Measurements from ENCODE around the gene SPHK2. TPM values are rescaled to one million over a fixed set of nuclear protein-coding genes. Genes with fewer than 3 reads are reported as not detected.
A peak's percentile ranks its signal among the peaks of the same experiment; 100 is the strongest.
"Not testable (repeated sequence)": the region's sequence is repeated elsewhere in the genome, so short reads cannot be mapped to it uniquely, and the experiment has no call there.

SPHK2 gene
- total RNA-seq, 4 donors from 2014 or later, result 17.1 to 45.4 (median 31.4) TPM

DNA sequence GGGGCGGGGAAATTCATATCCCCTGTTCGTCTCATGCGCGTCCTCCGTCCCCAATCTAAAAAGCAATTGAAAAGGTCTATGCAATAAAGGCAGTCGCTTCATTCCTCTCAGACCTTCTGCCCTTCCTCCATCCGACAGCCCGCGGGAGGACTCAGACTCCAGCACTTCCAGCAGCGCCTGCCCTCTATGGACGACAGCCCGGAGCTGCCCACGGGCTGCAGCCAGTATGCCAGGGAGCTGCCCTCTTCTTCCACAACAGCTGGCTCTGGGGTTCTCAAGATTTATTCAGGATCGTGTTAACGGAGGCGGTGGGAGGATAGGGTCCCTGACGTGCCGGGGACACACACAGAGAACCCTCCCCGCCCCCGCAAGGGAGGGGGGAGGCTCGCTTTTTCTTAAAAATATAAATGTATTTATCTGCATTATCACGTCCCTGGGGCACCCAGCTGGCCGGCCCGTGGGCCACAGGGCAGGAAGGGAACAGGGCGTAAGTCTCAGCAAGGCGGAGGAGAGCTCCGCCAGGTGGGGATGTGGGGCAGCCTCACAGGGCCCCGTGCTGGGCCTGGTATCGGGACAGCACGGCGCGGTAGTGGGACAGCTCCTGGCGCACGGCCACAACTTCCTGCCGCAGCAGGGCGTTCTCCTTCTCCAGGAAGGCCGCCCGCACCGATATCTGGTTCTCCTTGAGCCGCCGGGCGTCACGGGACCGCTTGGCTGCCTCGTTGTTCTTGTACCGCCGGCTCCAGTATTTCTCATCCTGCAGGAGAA, 11.2 kb downstream of the SPHK2 start:
- Histone ChIP-seq H3K4me1 (peaks cover 23 to 39% of the 10 kb centered on the region in 2 donors), H3K27me3 (no peaks in the 10 kb centered on the region)
- 61 to 66% methylated on average over 25 to 41 of the region's 47 CpGs for WGBS, 2 donors

DNA sequence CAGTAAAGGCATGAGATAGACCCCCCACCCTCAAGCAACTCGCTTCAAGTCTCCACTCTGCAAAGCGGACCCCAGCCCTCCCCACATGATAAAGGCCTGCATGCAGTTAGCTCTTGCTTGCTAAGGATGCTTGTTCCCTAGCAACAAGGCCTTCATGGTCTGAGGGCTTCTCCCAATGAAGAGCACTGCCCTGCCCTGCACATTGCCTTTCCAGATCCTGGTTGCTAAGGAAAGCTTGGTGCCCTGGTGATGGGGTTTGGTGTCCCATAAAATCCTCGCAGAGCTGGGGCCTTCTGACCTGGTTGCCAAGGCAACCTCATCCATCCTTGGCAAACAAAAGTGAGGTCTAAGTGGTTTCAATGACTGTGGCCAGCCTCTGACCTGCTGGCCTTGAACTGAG, 11.9 kb downstream of the SPHK2 start:
- Histone ChIP-seq H3K4me1 (peaks cover 23 to 41% of the 10 kb centered on the region in 2 donors), H3K27me3 (no peaks in the 10 kb centered on the region), H3K36me3 (peaks cover under 1% of the 10 kb centered on the region in 2 donors), H3K27ac (peak overlapping the region; percentile 33 to 73 (median 56)), H3K9me3 (no peaks in the 10 kb centered on the region), H3K4me3 (replicated peaks in 1 of 3) (no peak overlapping the region)
- WGBS, 2 donors, result 67 to 70% methylated on average over 2 to 3 of the region's 3 CpGs
- TF ChIP-seq, protein P1, sequence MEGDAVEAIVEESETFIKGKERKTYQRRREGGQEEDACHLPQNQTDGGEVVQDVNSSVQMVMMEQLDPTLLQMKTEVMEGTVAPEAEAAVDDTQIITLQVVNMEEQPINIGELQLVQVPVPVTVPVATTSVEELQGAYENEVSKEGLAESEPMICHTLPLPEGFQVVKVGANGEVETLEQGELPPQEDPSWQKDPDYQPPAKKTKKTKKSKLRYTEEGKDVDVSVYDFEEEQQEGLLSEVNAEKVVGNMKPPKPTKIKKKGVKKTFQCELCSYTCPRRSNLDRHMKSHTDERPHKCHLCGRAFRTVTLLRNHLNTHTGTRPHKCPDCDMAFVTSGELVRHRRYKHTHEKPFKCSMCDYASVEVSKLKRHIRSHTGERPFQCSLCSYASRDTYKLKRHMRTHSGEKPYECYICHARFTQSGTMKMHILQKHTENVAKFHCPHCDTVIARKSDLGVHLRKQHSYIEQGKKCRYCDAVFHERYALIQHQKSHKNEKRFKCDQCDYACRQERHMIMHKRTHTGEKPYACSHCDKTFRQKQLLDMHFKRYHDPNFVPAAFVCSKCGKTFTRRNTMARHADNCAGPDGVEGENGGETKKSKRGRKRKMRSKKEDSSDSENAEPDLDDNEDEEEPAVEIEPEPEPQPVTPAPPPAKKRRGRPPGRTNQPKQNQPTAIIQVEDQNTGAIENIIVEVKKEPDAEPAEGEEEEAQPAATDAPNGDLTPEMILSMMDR (IDR thresholded peaks at IDR 0.05), result no peak
- TF ChIP-seq POLR2A (IDR thresholded peaks at IDR 0.05), result no peak
- intact Hi-C loops (cut with DNase I), result no loop called here
- DNase-seq, result no peak

More for the DNA sequence above, 11.2 kb downstream of the SPHK2 start:
- H3K27ac ChIP-seq, result peak overlapping the region; percentile 56 to 73 (median 62)
- H3K9me3 ChIP-seq, result no peaks in the 10 kb centered on the region
- intact Hi-C loops (cut with DNase I), result no loop called here
- H3K4me3 ChIP-seq (replicated peaks in 1 of 3), result no peak overlapping the region
- peak; percentile 36 to 42 for DNase-seq
- H3K36me3 ChIP-seq, result peaks cover 4 to 5% of the 10 kb centered on the region in 2 donors
- TF ChIP-seq, protein P1 (IDR thresholded peaks at IDR 0.05), result no peak
- no peak for TF ChIP-seq POLR2A (IDR thresholded peaks at IDR 0.05)

DNA sequence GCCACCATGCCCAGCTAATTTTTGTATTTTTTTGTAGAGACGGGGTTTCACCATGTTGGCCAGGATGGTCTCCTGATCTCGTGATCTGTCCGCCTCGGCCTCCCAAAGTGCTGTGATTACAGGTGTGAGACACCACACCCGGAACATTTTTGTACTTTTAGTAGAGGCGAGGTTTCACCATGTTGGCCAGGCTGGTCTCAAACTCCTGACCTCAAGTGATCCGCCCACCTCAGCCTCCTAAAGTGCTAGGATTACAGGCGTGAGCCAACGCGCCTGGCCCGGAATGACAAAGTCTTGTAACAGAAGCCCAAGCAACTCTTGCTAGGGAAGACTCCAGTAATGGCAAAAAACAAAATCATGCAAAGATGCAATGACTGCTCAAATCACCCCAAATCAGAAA, 13.0 kb downstream of the SPHK2 start:
- H3K36me3 ChIP-seq; H3K9me3 ChIP-seq; H3K4me3 ChIP-seq (replicated peaks in 1 of 3); DNase-seq; intact Hi-C loops (cut with DNase I); H3K27me3 ChIP-seq: not testable (repeated sequence)
- H3K4me1 ChIP-seq, result peaks cover 23 to 50% of the 10 kb centered on the region in 2 donors
- 91 to 94% methylated on average over 11 of the region's 11 CpGs for WGBS, 2 donors
- peak overlapping the region; percentile 98 to 99 (median 99) for H3K27ac ChIP-seq

DNA sequence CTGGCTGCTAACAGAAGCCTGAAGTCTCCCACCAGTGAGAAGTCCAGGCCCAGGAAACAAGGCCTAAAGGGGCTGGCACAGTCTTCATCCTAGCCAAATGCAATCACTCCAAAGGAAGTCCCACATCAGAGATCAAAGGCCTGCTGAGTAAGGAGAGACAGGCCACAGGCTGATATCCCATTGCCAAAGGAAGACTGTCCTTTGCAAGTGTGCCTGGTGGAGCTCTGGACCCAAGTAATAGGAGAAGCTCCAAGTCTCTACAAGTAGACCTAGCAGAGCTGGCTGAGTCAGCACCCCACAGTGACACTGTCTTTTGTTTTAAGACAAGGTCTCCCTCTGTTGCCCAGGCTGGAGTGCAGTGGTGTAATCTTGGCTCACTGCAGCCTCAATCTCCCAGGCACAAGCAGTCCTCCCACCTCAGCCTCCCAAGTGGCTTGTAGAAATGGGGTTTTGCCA, 13.4 kb downstream of the SPHK2 start:
- DNase-seq, result peak in 1 of 2 donors; percentile 50
- Histone ChIP-seq H3K27me3 (no peaks in the 10 kb centered on the region), H3K36me3 (no peaks in the 10 kb centered on the region), H3K4me3 (replicated peaks in 1 of 3) (no peak overlapping the region), H3K9me3 (no peaks in the 10 kb centered on the region), H3K4me1 (peaks cover 23 to 50% of the 10 kb centered on the region in 2 donors), H3K27ac (peak overlapping the region; percentile 98 to 99 (median 99))
- intact Hi-C loops (cut with DNase I), result no loop called here
- TF ChIP-seq, protein P1 (IDR thresholded peaks at IDR 0.05), result no peak
- TF ChIP-seq POLR2A (IDR thresholded peaks at IDR 0.05), result no peak

DNA sequence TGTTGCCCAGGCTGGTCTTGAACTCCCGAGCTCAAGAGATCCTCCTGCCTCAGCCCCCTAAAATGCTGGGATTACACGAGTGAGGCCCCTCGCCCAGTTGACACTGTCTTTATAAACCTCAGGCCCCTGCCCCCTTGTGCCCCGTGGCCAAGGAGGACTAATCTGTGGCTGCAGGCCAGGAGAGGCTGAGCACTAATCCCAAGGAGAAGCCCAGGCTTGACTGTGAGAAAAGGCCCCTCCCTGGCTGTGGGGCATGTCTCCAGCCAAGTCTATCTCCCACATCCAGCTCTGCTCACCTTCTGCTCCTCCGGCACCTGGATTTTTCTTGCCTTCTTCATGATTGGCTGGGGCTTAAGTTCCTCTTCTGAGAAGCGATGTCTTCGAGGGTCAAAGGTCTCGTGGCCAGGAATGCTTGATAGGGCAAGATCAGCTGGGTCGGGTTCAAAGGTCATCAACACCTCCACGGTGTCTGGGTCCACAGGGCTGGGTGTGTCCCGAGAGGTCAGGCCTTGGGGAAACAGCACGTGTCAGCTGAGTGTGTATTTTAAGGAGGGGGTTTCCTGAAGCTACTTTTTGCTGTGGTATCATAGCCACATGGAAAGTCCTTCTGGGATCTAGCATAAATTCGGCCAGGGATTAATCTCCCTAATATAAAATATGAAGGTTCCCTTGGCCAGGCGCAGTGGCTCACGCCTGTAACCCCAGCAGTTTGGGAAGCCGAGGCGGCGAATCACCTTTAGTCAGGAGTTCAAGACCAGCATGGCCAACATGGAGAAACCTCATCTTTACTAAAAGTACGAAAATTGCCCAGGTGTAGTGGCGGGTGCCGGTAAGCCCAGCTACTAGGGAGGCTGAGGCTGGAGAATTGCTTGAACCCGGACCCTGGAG, 14.1 kb downstream of the SPHK2 start:
- TF ChIP-seq POLR2A (IDR thresholded peaks at IDR 0.05), result no peak
- TF ChIP-seq, protein P1 (IDR thresholded peaks at IDR 0.05), result no peak
- WGBS, 2 donors, result 65 to 76% methylated on average over 18 to 22 of the region's 22 CpGs
- peak overlapping the region; percentile 98 to 99 (median 99) for H3K27ac ChIP-seq
- intact Hi-C loops (cut with DNase I), result no loop called here
- H3K4me3 ChIP-seq (replicated peaks in 1 of 3), result no peak overlapping the region
- DNase-seq, result peak; percentile 58 to 60
- H3K9me3 ChIP-seq, result no peaks in the 10 kb centered on the region
- H3K36me3 ChIP-seq, result no peaks in the 10 kb centered on the region
- H3K27me3 ChIP-seq, result no peaks in the 10 kb centered on the region
- H3K4me1 ChIP-seq, result peaks cover 24 to 51% of the 10 kb centered on the region in 2 donors
